GM21786 (cell line): ENCODE measurements around the gene ITGB3BP.
"Not testable (repeated sequence)": the region's sequence is repeated elsewhere in the genome, so short reads cannot be mapped to it uniquely, and the experiment has no call there.

Experiments used
- ATAC-seq: cut with Tn5 transposase; IDR thresholded peaks from one replicate; pipeline ENCODE4 v1.9.1; 2021; ENCODE audit not compliant: unreplicated experiment

The ITGB3BP gene

GRCh38 chr1:63423649-63424048 lies 99.4 kb downstream of the ITGB3BP start:
- ATAC-seq, result no peak

GRCh38 chr1:63420746-63421145 lies 102.3 kb downstream of the ITGB3BP start:
- not testable (repeated sequence) for ATAC-seq

GRCh38 chr1:63418101-63418500 lies 104.9 kb downstream of the ITGB3BP start:
- ATAC-seq, result no peak

- no peak for ATAC-seq
Measured at GRCh38 chr1:63414691-63415365, 108.2 kb downstream of the ITGB3BP start.

GRCh38 chr1:63413394-63413793 lies 109.6 kb downstream of the ITGB3BP start:
- ATAC-seq, result no peak

GRCh38 chr1:63411066-63411465 lies 112.0 kb downstream of the ITGB3BP start:
- no peak for ATAC-seq

GRCh38 chr1:63408331-63408730 lies 114.7 kb downstream of the ITGB3BP start:
- no peak for ATAC-seq

GRCh38 chr1:63407002-63407401 lies 116.0 kb downstream of the ITGB3BP start:
- no peak for ATAC-seq

GRCh38 chr1:63405987-63406386 lies 117.0 kb downstream of the ITGB3BP start:
- ATAC-seq, result no peak

GRCh38 chr1:63405021-63405420 lies 118.0 kb downstream of the ITGB3BP start:
- ATAC-seq, result no peak

- no peak for ATAC-seq
Measured at GRCh38 chr1:63403386-63403785, 119.6 kb downstream of the ITGB3BP start.

- no peak for ATAC-seq
Measured at GRCh38 chr1:63401945-63402344, 121.1 kb downstream of the ITGB3BP start.
